ENCODE results near the gene UBE2G1. TPM values are rescaled to one million over a fixed set of nuclear protein-coding genes. Genes with fewer than 3 reads are reported as not detected.
A peak's percentile ranks its signal among the peaks of the same experiment; 100 is the strongest.

UBE2G1 gene
- total and polyA plus RNA-seq, 9 of the 15 experiments (the other 6 are each of a cell fraction or from before 2014, with no cell fraction given) = 10.1 to 65.9 (median 29.7) TPM

DNA sequence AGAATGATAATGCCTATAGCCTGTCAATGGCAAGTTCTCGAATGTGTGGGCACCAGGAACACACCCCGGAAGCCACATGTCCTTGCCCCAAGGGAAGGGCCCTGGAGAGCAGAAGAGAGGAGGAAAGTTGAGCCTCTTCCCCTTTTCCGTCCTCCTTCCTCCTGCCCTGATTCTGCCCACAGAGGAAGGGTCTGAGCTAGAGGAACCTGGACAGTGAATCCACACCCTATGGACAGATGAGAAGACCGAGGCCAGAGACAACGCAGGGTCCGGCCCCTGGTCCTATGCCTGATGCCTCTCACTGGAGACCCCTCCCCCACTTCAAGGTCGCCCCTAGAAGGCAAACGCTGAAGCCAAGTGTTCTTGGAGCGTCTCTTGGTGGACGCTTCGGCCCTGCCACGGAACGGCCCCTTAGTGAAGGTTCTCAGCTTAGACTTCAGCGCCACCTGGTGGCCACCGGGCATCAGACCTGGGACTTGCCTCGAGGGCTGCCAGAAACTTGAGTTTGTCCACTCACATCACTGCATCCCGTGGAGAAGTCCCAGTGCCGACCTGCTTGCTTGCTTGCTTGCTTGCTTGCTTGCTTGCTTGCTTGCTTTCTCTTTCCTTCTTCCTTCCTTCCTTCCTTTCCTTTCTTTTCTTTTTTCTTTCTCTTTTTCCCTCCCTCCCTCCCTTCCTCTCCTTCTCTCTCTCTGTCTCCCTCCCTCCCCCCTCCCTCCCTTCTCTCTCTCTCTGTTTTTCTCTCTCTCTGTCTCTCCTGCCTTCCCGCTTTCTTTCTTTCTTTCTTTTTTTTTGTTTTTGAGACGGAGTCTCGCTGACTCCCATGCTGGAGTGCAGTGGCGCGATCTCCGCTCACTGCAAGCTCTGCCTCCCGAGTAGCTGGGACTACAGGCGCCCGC, 46.7 kb upstream of the UBE2G1 start (continued):
- TF ChIP-seq, protein P1, sequence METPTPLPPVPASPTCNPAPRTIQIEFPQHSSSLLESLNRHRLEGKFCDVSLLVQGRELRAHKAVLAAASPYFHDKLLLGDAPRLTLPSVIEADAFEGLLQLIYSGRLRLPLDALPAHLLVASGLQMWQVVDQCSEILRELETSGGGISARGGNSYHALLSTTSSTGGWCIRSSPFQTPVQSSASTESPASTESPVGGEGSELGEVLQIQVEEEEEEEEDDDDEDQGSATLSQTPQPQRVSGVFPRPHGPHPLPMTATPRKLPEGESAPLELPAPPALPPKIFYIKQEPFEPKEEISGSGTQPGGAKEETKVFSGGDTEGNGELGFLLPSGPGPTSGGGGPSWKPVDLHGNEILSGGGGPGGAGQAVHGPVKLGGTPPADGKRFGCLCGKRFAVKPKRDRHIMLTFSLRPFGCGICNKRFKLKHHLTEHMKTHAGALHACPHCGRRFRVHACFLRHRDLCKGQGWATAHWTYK (CRISPR knock-in tag; IDR thresholded peaks at IDR 0.05) = 0 out of 2 replicates have a peak, but pooled peaks have one; percentile 35
- TF ChIP-seq CHD4 (IDR thresholded peaks at IDR 0.05; ENCODE audit: insufficient read depth, insufficient replicate concordance, low read depth, low read length, poor library complexity, severe bottlenecking) (peak; percentile 56), CTBP1 (IDR thresholded peaks at IDR 0.05; ENCODE audit: borderline replicate concordance) (peak; percentile 53; the same call in 1 of the 2 replicates), ESRRA (IDR thresholded peaks at IDR 0.05; ENCODE audit: borderline replicate concordance, low read depth) (peak; percentile 23; the same call in 1 of the 2 replicates), SMARCA5 (IDR thresholded peaks at IDR 0.05) (peak; percentile 40; the same call in 1 of the 2 replicates), SPI1 (IDR thresholded peaks at IDR 0.05; ENCODE audit: borderline replicate concordance, low read depth, low read length) (peak; percentile 22; the same call in 1 of the 2 replicates), CC2D1A (IDR thresholded peaks at IDR 0.05) (peak; percentile 84), SMC3 (conservative IDR thresholded peaks at IDR 0.05; ENCODE audit: insufficient read depth, low read depth, low read length) (peak; percentile 91), CHD1 (IDR thresholded peaks at IDR 0.05; ENCODE audit: low read length) (no peak), NFIC (IDR thresholded peaks at IDR 0.05) (peak; percentile 29; the same call in 1 of the 2 replicates), TFAP4 (CRISPR knock-in tag; IDR thresholded peaks at IDR 0.05; ENCODE audit: borderline replicate concordance) (peak; percentile 33; the same call in 1 of the 2 replicates), HDAC2 (IDR thresholded peaks at IDR 0.05) (0 out of 2 replicates have a peak, but pooled peaks have one; percentile 63), ZNF511 (CRISPR knock-in tag; IDR thresholded peaks at IDR 0.05) (no peak), ZNF780A (CRISPR knock-in tag; IDR thresholded peaks at IDR 0.05) (no peak)
- TF ChIP-seq, protein P2, sequence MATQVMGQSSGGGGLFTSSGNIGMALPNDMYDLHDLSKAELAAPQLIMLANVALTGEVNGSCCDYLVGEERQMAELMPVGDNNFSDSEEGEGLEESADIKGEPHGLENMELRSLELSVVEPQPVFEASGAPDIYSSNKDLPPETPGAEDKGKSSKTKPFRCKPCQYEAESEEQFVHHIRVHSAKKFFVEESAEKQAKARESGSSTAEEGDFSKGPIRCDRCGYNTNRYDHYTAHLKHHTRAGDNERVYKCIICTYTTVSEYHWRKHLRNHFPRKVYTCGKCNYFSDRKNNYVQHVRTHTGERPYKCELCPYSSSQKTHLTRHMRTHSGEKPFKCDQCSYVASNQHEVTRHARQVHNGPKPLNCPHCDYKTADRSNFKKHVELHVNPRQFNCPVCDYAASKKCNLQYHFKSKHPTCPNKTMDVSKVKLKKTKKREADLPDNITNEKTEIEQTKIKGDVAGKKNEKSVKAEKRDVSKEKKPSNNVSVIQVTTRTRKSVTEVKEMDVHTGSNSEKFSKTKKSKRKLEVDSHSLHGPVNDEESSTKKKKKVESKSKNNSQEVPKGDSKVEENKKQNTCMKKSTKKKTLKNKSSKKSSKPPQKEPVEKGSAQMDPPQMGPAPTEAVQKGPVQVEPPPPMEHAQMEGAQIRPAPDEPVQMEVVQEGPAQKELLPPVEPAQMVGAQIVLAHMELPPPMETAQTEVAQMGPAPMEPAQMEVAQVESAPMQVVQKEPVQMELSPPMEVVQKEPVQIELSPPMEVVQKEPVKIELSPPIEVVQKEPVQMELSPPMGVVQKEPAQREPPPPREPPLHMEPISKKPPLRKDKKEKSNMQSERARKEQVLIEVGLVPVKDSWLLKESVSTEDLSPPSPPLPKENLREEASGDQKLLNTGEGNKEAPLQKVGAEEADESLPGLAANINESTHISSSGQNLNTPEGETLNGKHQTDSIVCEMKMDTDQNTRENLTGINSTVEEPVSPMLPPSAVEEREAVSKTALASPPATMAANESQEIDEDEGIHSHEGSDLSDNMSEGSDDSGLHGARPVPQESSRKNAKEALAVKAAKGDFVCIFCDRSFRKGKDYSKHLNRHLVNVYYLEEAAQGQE (IDR thresholded peaks at IDR 0.05; ENCODE audit: borderline replicate concordance) = peak; percentile 84
- TF ChIP-seq, protein P2 (CRISPR knock-in tag; IDR thresholded peaks at IDR 0.05; ENCODE audit: low read depth) = no peak

Measured in K562 (cell line).